GM20431 (cell line): ENCODE measurements around the gene SPEG.

Experiments used
- in situ Hi-C: fragments of 300-500 bp; cut with MseI, MboI; formaldehyde crosslinking; loops from one replicate; pipeline ENCODE4 v1.15.0; 2020; ENCODE audit warnings: low sequenced_read_pairs; ENCODE audit not compliant: unreplicated experiment

Gene SPEG

GRCh38 chr2:219404291-219404910, 30.2 kb upstream of the SPEG start:
- in situ Hi-C loops, result loop anchor here (10.0 kb wide), 1 partner anchor 120 kb away; no protein-coding TSS in a partner anchor

GRCh38 chr2:219404954-219405353, 29.7 kb upstream of the SPEG start:
- in situ Hi-C loops, result loop anchor here (10.0 kb wide), 1 partner anchor 120 kb away; no protein-coding TSS in a partner anchor

GRCh38 chr2:219405451-219405850, 29.2 kb upstream of the SPEG start:
- in situ Hi-C loops, result loop anchor here (10.0 kb wide), 1 partner anchor 119 kb away; no protein-coding TSS in a partner anchor

- in situ Hi-C loops, result loop anchor here (10.0 kb wide), 1 partner anchor 119 kb away; no protein-coding TSS in a partner anchor
Measured at GRCh38 chr2:219405958-219406860, 28.4 kb upstream of the SPEG start.

GRCh38 chr2:219406861-219407230, 27.8 kb upstream of the SPEG start:
- in situ Hi-C loops, result loop anchor here (10.0 kb wide), 1 partner anchor 118 kb away; no protein-coding TSS in a partner anchor

- in situ Hi-C loops, result loop anchor here (10.0 kb wide), 1 partner anchor 117 kb away; no protein-coding TSS in a partner anchor
Measured at GRCh38 chr2:219407343-219407742, 27.3 kb upstream of the SPEG start.

GRCh38 chr2:219408204-219408603, 26.4 kb upstream of the SPEG start:
- in situ Hi-C loops, result loop anchor here (10.0 kb wide), 1 partner anchor 117 kb away; no protein-coding TSS in a partner anchor

GRCh38 chr2:219408631-219409030, 26.0 kb upstream of the SPEG start:
- in situ Hi-C loops, result loop anchor here (10.0 kb wide), 1 partner anchor 116 kb away; no protein-coding TSS in a partner anchor

GRCh38 chr2:219409619-219410018, 25.0 kb upstream of the SPEG start:
- in situ Hi-C loops, result loop anchor here (10.0 kb wide), 1 partner anchor 115 kb away; no protein-coding TSS in a partner anchor

GRCh38 chr2:219410390-219410789, 24.3 kb upstream of the SPEG start:
- in situ Hi-C loops, result no loop called here

- in situ Hi-C loops, result no loop called here
Measured at GRCh38 chr2:219414857-219415256, 19.8 kb upstream of the SPEG start.

- in situ Hi-C loops, result no loop called here
Measured at GRCh38 chr2:219415580-219416234, 18.9 kb upstream of the SPEG start.

- in situ Hi-C loops, result no loop called here
Measured at GRCh38 chr2:219416235-219416602, 18.4 kb upstream of the SPEG start.

GRCh38 chr2:219416938-219417337, 17.7 kb upstream of the SPEG start:
- in situ Hi-C loops, result no loop called here

GRCh38 chr2:219417374-219417773, 17.3 kb upstream of the SPEG start:
- in situ Hi-C loops, result no loop called here

- in situ Hi-C loops, result no loop called here
Measured at GRCh38 chr2:219418155-219419011, 16.3 kb upstream of the SPEG start, which contains the start of gene DES. Gene DES (plus strand): TSS chr2:219418377. CDS start chr2:219418463, 86 bp downstream.

- in situ Hi-C loops, result no loop called here
Measured at GRCh38 chr2:219419012-219419324, 15.7 kb upstream of the SPEG start.

- in situ Hi-C loops, result no loop called here
Measured at GRCh38 chr2:219419331-219420197, 15.1 kb upstream of the SPEG start.

GRCh38 chr2:219420687-219421086, 14.0 kb upstream of the SPEG start:
- in situ Hi-C loops, result no loop called here
